Dedifferentiated amniotic fluid mesenchymal stem cell (primary cell): ENCODE results near the gene NT5C1B.

ENCODE experiments used
- DNase-seq: peaks from one replicate; pipeline ENCODE4 v3.0.0-alpha.2; 2016; ENCODE audit errors: extremely low spot score

Gene NT5C1B

DNA sequence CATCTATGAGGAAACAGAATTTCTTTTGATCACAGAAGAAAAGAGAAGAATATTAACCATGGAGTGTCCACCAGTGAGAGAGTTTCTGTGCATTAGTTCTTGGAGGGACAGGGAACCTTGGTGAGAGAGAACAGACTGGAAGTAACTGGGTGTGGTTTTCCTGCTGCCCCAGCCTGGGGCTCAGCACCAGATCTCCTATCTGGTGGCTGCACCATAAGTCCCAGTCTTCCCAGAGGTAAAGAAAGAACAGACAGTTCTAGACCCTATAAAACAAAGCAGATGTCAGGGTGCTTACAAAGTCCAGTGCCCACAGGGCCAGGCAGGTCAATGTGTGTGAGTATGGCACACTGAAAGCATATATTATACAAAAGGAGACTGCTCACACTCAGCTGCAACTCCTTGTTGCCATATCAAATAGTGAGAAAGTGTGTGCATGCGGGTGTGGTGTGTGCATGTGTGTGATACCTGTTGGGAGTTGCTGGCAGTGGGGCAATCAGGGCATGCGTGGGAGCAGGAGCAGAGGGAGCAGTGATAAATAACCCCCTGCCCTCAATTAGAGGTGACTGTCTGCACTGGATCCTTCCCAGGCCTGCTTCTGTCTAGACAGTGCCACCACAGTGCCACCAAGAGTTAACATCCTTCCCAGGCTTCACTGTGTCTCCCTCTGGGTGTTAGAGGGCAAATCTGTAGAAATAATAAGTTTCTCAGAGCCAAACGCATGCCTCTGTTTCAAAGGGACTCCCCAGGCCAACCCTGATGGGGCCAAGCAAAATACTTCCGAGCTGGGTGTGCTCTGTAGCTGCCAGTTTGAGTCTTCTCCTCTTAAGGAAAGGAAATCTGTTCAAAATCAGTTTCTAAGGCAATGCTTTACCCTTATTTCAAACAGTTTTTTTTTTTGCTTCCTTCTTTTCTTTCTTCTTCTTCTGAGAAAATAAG is 74.6 kb downstream of the NT5C1B start:
- DNase-seq = no peak
